GM19468 (cell line): ENCODE data around the gene ZNF578.
A peak's percentile ranks its signal among the peaks of the same experiment; 100 is the strongest.
"Not testable (repeated sequence)": the region's sequence is repeated elsewhere in the genome, so short reads cannot be mapped to it uniquely, and the experiment has no call there.

Experiments used
- ATAC-seq: cut with Tn5 transposase; IDR thresholded peaks from one replicate; pipeline ENCODE4 v1.9.1; 2021; ENCODE audit warnings: mild to moderate bottlenecking, moderate library complexity, moderate number of reproducible peaks; ENCODE audit not compliant: unreplicated experiment; ENCODE audit errors: extremely low read depth

Gene ZNF578

GRCh38 chr19:52500991-52501390 lies 47.6 kb downstream of the ZNF578 start:
- not testable (repeated sequence) for ATAC-seq

GRCh38 chr19:52507266-52507665 lies 53.9 kb downstream of the ZNF578 start:
- no peak for ATAC-seq

- no peak for ATAC-seq
These were observed 62.8 kb downstream of the ZNF578 start for GRCh38 chr19:52516191-52516590.

- ATAC-seq, result no peak
These were observed 65.3 kb downstream of the ZNF578 start for GRCh38 chr19:52518646-52519045.

GRCh38 chr19:52519175-52519574 lies 65.8 kb downstream of the ZNF578 start:
- not testable (repeated sequence) for ATAC-seq

- ATAC-seq, result no peak
These were observed 66.7 kb downstream of the ZNF578 start for GRCh38 chr19:52520013-52520412.

- no peak for ATAC-seq
These were observed 69.2 kb downstream of the ZNF578 start for GRCh38 chr19:52522551-52522950.

- no peak for ATAC-seq
These were observed 70.7 kb downstream of the ZNF578 start for GRCh38 chr19:52524086-52524485.

- peak; percentile 60 for ATAC-seq
These were observed 74.0 kb downstream of the ZNF578 start, which contains the start of gene ZNF808 for GRCh38 chr19:52527134-52527955. TSS of gene ZNF808 (plus strand) at chr19:52527668. CDS start at chr19:52543285, 15,617 bp downstream.

- ATAC-seq, result no peak
These were observed 74.6 kb downstream of the ZNF578 start for GRCh38 chr19:52527956-52528351.

- ATAC-seq, result no peak
These were observed 79.1 kb downstream of the ZNF578 start for GRCh38 chr19:52532480-52532879.

- ATAC-seq, result no peak
These were observed 80.5 kb downstream of the ZNF578 start for GRCh38 chr19:52533901-52534300.

GRCh38 chr19:52535385-52535770 lies 82.0 kb downstream of the ZNF578 start:
- not testable (repeated sequence) for ATAC-seq

- peak; percentile 23 for ATAC-seq
These were observed 82.6 kb downstream of the ZNF578 start for GRCh38 chr19:52535771-52536447.

GRCh38 chr19:52536448-52536800 lies 83.1 kb downstream of the ZNF578 start:
- ATAC-seq, result no peak

GRCh38 chr19:52538815-52539214 lies 85.5 kb downstream of the ZNF578 start:
- ATAC-seq, result not testable (repeated sequence)

GRCh38 chr19:52541176-52541575 lies 87.8 kb downstream of the ZNF578 start:
- not testable (repeated sequence) for ATAC-seq

GRCh38 chr19:52541608-52542007 lies 88.3 kb downstream of the ZNF578 start:
- no peak for ATAC-seq

- ATAC-seq, result not testable (repeated sequence)
These were observed 89.2 kb downstream of the ZNF578 start for GRCh38 chr19:52542541-52542940.

- no peak for ATAC-seq
These were observed 89.8 kb downstream of the ZNF578 start for GRCh38 chr19:52542984-52543664.
